VCaP (cell line): ENCODE data around the gene CTNNA2.

ENCODE experiments used
- H3K27ac ChIP-seq: fragments of 450-650 bp; 2 replicates; pipeline ENCODE4 v1.5.1; 2017
- TF ChIP-seq, protein P1 (sequence below): fragments of 450-650 bp; conservative IDR thresholded peaks from 2 replicates; pipeline ENCODE4 v1.5.1; 2017; ENCODE audit warnings: mild to moderate bottlenecking, moderate library complexity

CTNNA2 gene

DNA sequence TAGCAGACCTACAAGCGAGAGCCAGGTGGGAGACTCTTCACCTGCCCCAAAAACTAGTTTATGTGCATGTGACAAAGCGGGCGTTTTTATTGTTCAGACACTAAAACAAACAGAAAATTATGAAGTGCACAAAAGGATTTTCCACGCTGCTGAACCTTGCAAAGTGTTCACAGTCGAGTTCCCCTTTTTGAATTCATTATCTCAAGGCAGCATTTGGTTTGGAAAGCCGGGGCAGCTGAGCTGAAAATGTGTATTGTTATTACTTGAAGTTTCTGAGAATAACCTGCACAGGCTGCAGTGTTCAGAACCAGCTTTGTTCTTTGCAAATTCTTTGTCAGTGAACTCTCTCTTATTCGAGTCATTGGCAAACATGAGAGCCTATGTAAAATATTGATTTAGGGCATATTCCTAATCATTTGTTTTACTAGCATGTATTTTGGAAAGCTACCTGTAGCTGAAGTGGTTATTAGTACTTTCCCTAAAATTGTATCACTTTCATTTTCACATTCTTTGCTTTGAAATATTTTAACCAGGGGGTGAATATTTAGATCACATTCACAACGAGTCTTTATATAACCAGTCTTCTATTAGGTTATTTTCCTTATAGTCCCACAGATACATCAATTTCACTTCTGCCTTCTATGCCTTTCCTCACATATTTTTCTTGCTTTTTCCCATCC lies 732.2 kb downstream of the CTNNA2 start:
- no peak overlapping the region for H3K27ac ChIP-seq

DNA sequence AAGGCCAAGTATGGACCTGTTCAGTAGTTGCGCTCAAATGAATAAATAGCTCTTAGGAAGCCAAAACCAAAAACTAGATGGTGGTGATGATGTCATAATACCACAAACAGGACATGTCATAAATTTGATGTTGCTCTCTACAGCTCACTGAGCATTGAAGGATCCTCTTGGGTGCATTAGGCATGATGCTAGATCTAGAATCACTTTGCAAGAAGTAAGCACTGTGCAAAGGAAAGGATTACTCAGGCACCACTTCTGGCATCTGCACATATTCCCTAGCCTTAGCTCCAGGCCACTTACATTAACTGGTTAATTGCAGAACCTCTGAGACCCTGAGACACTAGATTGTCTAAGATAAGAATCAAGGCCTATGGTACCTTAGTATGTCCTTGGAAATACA lies 733.7 kb downstream of the CTNNA2 start:
- H3K27ac ChIP-seq, result no peak overlapping the region
- TF ChIP-seq, protein P1, sequence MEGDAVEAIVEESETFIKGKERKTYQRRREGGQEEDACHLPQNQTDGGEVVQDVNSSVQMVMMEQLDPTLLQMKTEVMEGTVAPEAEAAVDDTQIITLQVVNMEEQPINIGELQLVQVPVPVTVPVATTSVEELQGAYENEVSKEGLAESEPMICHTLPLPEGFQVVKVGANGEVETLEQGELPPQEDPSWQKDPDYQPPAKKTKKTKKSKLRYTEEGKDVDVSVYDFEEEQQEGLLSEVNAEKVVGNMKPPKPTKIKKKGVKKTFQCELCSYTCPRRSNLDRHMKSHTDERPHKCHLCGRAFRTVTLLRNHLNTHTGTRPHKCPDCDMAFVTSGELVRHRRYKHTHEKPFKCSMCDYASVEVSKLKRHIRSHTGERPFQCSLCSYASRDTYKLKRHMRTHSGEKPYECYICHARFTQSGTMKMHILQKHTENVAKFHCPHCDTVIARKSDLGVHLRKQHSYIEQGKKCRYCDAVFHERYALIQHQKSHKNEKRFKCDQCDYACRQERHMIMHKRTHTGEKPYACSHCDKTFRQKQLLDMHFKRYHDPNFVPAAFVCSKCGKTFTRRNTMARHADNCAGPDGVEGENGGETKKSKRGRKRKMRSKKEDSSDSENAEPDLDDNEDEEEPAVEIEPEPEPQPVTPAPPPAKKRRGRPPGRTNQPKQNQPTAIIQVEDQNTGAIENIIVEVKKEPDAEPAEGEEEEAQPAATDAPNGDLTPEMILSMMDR, result no peak

More for the DNA sequence above, 732.2 kb downstream of the CTNNA2 start:
- TF ChIP-seq, protein P1, result no peak

DNA sequence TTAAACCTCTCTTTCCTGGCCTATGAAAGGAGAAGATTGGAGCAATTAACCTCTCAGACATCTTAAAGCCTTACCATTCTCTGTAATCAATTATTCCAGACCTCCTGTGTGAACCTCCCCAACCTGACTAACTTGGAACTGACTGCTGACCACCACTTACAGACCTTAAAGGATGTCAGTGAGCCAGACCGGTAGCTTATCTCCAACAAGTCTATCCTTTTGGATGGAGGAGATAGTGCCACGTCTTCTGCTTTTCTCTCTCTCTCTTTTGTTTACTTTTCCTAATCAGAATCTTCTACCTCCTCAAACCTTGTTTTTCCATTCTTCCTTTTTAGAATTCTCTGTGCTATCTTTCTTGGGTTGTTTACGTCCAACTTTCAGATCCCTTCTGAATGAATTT lies 734.5 kb downstream of the CTNNA2 start:
- TF ChIP-seq, protein P1, result no peak
- H3K27ac ChIP-seq, result no peak overlapping the region

DNA sequence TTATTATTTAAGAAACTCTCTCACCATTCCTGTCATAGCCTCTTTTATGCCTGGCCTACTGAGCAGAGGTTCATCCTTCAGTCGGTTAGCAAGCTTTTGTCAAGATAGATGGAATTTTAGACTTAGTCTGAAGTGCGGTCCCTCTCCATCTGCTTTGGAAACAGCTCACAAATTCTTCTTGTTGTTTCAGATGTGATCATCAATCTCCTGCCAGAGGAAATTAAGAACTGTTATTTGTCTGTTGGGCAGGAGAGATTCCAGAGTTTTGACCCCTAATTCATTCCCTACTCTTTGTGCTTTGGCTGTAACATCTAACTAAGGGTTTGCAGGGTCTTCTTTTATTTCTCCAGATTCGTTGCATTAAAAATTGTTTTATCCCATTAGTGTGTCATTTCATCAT lies 735.3 kb downstream of the CTNNA2 start:
- TF ChIP-seq, protein P1, result no peak
- no peak overlapping the region for H3K27ac ChIP-seq

DNA sequence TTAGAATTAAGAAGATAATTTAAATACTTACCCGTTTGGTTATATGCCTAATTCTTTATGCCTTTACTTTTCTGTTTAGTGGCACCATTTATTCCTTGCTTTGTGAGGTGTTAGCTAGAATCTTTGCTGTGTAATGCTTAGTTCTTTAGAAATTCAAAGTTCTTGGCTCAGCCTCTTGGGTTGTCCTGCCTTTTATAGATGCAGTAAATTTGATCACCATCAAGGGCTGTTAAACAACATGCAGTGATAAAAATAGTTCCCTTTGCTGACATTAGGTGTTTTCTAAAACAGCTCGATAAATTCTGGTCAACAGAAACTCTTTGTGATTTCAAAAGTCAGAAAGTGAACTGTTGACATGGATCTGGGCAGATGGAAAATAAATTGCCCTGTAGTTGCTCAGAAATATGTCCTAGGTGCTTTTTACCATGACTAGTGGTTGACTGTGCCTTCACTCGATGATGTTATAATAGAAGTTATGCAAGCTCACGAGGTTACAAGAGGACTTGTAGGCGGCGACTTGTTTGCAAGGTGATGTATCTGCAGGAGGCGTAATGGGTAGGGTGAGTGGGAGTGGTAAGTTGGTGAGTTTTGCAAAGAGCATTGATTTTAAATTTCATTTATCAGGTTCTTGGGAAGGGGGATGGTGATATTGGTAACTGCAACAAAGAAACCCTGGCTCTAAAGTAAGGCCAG lies 739.6 kb downstream of the CTNNA2 start:
- TF ChIP-seq, protein P1, result no peak
- no peak overlapping the region for H3K27ac ChIP-seq

DNA sequence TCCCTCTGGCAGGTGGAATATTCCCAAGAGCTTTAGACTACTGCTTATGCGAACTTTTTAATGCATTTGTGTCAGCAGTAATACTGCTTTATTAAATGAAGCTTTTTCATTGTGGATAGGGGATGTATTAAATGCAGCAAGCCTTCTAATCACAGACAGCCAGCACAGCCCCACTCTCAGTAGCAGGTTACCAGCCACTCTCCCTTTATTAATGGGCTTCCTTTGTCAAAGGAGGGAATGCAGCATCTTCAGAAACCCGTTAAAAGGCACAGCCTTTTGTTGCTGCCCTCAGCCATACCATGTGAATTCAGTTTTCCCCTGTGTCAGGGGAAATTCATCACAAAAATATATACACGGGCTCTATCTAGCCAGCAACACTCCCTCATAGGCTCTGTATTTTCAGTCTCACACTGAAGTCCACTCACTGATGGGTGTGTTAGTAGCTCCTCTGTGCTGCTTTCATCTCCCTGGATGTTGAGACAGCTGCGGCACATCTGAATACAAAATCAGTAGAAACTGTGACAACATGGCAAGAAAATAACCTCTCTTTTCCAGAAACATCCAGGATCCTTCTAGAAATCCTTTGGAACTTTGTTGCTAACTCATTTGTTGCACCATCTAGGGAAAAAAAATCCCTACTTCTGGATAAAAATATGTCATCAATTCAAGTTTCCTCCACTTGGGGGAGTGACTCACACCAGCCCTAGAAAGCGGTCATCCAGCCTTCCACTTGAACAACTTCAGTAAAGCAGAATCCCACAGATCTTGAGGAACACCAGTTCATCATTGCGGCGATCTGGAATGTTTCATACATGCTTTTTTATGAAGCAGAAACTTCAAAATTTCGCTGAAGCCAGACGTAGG lies 743.3 kb downstream of the CTNNA2 start:
- no peak overlapping the region for H3K27ac ChIP-seq
- TF ChIP-seq, protein P1, result peak; percentile 51

DNA sequence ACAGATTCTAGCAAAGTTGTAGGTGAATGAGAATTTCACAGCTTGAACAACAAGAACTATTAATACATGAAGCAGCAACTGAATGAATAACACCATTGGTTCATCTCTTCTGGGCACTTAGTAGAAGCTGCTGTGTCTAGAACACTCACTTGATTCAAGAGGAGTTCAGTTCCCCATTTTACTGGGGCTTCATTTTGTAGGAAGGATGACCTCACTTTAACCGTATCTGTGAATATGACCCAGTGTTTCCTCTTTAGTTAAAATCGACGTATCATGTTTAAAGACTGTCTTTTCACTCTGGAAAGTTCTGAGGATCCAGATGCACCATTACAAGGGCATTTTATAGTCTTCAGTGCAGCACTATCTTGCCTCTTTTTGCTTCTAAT lies 743.9 kb downstream of the CTNNA2 start:
- no peak overlapping the region for H3K27ac ChIP-seq
- TF ChIP-seq, protein P1, result 0 out of 2 replicates have a peak, but pooled peaks have one; percentile 21
